ENCODE data around the gene PKNOX2.

DNA sequence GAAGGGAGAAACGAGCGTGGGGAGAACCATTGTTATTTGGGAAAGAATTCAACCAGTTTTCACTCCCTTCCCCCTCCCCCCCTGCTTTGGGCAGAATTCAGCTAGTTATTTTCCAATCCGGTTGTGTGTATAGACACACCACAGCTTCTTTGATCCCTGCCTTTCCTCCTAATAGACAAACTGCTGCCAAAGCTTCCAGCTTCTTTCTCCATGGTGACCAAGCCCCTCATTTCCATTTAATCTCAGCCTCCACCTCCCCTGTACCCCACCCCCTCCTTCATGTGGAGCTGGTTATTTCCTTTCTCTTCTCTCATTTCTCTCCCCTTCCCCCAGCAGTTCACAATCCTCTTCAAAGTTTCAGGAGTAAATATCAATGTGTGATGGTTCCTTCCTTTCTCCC is 24.8 kb upstream of the PKNOX2 start:
- TF ChIP-seq, protein P1, sequence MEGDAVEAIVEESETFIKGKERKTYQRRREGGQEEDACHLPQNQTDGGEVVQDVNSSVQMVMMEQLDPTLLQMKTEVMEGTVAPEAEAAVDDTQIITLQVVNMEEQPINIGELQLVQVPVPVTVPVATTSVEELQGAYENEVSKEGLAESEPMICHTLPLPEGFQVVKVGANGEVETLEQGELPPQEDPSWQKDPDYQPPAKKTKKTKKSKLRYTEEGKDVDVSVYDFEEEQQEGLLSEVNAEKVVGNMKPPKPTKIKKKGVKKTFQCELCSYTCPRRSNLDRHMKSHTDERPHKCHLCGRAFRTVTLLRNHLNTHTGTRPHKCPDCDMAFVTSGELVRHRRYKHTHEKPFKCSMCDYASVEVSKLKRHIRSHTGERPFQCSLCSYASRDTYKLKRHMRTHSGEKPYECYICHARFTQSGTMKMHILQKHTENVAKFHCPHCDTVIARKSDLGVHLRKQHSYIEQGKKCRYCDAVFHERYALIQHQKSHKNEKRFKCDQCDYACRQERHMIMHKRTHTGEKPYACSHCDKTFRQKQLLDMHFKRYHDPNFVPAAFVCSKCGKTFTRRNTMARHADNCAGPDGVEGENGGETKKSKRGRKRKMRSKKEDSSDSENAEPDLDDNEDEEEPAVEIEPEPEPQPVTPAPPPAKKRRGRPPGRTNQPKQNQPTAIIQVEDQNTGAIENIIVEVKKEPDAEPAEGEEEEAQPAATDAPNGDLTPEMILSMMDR (IDR thresholded peaks at IDR 0.05) = no peak
- TF ChIP-seq POLR2A (IDR thresholded peaks at IDR 0.05) (no peak), EP300 (IDR thresholded peaks at IDR 0.05) (no peak)

All from suprapubic skin (tissue), 3 donors.